NT2/D1 (cell line): Measurements from ENCODE around the gene GSAP.

ENCODE experiments used
- SUZ12 ChIP-seq: IDR thresholded peaks from 2 replicates; pipeline ENCODE4 v1.6.1; 2011; ENCODE audit not compliant: insufficient read length, insufficient read depth; ENCODE audit errors: extremely low read depth
- YY1 ChIP-seq: IDR thresholded peaks from 2 replicates; pipeline ENCODE4 v1.6.1; 2011; ENCODE audit not compliant: insufficient read length, insufficient read depth
- ZNF274 ChIP-seq: IDR thresholded peaks from 2 replicates; pipeline ENCODE4 v1.6.1; 2011; ENCODE audit warnings: mild to moderate bottlenecking, low read depth, low read length

GRCh38 chr7:77415476-77415822, 700 bp downstream of the GSAP start:
- no peak for TF ChIP-seq YY1
- no peak for TF ChIP-seq SUZ12
- TF ChIP-seq ZNF274, result no peak
